IPS-18c (cell line): ENCODE measurements around the gene ZEB2.

Source experiments
- H3K4me3 ChIP-seq: 2 replicates; pipeline ENCODE4 v1.7.0; 2013; ENCODE audit warnings: low read depth, mild to moderate bottlenecking, low read length, moderate library complexity; ENCODE audit not compliant: insufficient read depth
- H3K9me3 ChIP-seq: one replicate; pipeline ENCODE4 v1.6.1; 2013; ENCODE audit warnings: mild to moderate bottlenecking, low read length, moderate library complexity; ENCODE audit not compliant: control insufficient read depth, insufficient read depth

Gene ZEB2

DNA sequence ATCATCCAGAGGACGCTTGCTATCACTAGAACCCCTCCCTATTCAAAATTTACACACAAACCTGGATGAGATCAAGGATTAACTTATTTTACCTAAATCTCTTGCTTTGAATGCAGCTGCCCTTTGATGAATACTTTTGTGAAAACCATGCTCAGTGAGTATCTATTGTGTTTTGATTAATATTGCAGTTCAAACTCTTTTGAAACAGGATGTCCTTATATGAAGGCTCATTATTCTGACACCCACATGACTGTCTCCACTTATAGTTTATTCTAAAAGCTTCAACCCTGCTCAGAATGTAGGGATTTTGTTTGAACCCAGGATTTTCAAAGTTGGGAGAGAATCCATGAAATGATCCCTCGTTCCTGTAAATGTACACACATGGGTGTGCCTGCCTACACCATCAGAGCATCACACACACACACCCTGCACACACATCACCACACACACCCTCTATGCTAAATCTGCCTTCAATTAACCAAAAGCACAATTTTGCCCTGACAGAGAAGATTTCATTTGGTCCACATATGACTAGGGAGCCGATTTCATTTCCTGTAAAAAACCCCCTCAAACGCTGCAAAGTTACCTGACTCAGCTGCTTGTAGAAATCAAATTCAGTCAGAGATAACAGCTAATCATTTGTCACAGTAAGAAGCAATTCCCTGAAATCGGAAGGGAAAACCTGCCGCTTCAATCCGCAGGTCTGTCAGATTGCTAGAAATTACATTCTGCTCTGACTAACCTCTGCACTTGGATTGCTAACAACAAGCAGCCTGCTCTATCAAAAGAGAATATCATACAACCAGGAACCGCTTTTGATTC, 65.2 kb downstream of the ZEB2 start:
- Histone ChIP-seq H3K9me3 (no peaks in the 10 kb centered on the region), H3K4me3 (no peak overlapping the region)

DNA sequence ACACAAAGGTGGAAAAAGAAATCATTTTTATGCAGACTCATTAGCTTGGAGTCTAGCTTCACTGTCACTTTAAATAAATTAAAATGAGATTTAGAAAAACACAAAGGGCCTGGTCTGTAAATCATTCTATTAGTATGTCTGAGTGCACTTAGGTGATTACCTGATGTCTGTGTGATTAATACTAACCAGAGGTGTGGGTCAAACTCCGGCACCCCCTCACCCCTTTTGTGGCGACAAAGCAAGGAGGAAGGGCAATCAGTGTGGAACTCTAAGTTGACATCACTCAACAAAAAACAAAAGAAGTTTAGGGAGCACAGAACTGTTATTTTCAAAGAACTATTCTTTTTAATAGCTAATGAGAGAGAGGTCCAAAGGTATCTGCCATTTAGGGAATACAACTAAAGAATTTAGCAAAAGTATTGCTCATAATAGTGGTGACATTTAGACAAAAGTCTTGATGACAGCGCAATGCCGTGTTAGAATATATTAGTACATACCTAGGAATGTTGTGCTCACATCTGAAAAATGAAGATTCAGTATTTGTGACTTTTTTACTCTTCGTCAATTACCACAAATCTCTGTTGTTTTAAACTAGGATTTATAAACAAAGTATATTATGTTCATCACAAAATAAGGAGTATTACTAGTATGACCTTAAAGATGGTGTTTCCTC, 66.3 kb downstream of the ZEB2 start:
- Histone ChIP-seq H3K9me3 (no peaks in the 10 kb centered on the region), H3K4me3 (no peak overlapping the region)

DNA sequence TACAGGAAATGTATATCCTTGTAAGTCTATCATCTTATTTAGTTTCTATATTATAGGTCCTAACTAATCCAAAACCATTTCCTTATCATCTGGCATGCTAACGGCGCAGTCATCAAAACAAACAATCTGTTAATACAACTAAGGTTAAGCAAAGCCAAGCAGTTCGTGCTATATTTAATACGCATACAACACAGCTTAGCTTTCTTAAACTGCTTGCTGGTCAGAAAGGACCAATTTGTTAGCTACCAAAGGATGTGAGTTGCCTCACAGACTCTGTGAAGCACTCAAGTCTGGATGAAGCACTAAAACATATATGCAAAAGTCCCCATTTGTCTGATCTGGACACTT, 67.0 kb downstream of the ZEB2 start:
- Histone ChIP-seq H3K4me3 (no peak overlapping the region), H3K9me3 (no peaks in the 10 kb centered on the region)

DNA sequence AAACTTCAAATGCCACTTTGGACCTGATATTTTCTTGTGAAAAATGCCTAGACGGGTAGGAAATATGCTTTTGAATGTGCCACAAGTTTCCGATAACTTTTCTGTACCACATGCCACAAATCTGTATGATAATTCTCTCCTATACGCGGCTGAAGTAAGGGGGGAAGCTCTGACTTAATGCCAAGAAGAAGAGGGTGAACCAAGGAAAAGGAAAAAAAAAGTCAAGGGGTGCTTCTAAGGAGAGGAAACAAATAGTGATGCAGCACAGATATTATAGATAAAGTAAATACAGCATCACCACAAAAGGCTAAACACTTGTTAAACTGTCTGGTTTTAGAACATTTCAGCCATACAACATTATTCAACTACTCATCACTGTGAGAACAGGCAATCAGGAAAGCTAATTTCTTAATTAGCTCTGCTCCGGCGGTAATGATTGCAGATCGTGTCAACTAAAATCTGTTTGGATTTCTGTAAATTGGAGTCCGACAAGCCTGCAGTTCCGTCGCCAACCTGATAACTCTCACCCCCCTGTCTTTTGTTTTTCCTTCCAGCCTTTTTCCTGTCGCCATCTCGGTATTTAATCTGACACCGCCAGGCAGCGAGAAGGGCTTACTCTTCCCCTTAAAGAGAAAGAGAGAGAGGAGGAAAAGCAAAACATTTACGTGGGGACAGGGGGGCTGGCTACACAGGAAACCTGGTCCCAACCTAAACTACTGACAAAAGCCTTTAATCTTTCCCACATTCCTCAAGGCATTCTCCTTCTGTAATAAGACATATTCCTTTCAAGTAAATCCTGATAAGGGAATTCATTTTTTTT, 67.5 kb downstream of the ZEB2 start:
- Histone ChIP-seq H3K9me3 (no peaks in the 10 kb centered on the region), H3K4me3 (no peak overlapping the region)

DNA sequence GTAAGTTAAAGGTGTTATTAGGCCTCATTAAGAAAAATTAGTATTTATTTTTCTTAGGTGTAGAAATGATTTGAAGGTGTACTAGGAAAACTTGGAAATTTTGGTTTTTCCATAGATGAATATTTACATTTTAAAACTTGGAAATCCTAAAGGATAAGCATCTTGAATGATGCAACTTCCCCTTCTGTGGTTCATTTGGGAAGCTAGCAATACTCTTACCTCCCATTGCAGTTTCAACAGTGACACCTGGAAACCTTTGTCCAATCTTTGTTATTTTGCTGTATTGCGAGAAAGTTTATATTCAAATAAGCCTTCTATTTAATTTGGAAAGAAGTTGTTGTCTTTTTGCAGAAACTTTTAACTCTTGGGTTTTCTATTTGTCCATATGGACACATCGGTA, 68.5 kb downstream of the ZEB2 start:
- H3K9me3 ChIP-seq: no peaks in the 10 kb centered on the region
- H3K4me3 ChIP-seq: no peak overlapping the region

DNA sequence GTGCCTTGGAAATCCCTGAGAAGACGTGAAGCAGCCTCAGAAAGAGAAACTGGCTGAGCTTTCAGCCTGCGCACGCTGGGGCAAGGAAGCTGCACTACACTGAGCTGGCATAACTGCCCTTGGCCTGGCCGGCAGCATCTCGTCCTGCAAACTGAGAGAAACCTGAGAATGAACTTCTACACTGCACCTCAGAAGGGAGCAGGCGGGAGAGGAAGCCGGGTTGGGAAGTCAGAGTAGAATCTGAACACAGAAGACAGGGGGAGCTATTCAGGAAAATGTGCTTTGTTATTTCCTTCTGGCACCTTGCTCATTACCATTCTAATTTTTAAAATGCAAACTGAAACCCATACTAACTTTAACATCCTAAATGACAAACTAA, 70.9 kb downstream of the ZEB2 start:
- no peak overlapping the region for H3K4me3 ChIP-seq
- no peaks in the 10 kb centered on the region for H3K9me3 ChIP-seq

DNA sequence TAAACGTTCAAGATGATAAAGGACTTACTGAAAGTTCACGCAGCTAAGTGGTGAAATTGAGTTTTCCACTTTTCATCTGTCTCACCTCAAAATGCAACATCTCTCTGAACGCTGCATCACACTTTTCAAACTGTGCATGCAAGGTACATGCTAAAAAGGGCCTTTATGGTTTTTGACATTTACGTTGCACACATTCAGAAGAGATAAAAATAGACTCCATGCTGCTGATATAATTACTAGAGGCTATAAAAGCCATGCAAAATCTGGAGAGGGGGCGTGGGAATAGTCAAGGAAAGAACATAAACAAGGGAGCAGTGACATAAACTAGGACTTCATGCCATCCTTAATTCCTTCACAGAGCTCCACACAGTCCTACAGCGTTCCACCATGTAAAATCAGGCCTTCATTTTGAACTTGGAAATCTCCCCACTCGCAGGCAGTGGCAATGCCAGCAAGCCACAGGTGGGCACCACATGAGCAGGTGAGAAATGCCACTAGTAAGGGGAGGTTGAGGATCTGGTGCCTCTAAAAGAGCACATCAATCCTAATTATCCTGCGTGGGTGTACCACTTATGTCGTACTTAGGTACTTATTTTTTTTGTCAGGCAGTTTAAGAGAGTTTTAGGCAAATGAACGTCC, 71.4 kb downstream of the ZEB2 start:
- H3K9me3 ChIP-seq: no peaks in the 10 kb centered on the region
- H3K4me3 ChIP-seq: no peak overlapping the region

DNA sequence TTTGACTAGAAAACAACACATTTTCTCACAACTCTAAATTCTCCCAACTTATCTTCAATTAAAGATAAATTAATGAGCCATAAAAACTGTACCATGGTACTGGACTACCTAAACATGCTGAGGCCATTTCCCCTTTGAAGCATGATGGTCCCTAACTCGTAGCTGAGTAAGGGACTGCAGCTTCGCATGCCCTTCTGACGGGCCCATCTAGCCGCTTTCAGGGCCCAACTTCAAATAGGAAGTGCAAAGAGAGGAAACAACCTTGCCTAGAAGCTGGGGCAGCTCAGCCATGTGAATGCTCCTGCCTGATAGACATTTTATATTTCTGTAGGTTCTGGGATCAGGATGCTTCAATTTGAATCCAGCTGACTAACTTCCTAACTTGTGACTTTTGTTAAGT, 72.4 kb downstream of the ZEB2 start:
- Histone ChIP-seq H3K9me3 (no peaks in the 10 kb centered on the region), H3K4me3 (no peak overlapping the region)

DNA sequence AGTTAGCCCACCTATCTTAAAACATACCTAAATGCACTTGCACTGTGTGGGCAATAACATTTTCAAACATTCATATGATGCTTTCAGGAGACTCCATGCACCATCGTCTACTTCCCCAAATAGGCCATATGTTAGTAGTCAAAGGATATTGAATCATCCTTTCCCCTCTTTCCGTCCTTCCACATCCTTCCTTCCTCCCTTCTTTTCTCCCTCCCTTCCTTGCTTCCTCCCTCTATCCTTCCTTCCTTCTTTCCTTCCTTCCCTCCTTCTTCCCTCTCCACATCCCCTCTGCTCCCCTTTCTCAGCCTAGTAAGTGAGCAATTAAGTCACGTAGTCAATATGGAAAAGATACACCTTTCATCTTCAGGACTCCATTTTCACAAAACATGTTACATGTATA, 73.8 kb downstream of the ZEB2 start:
- no peak overlapping the region for H3K4me3 ChIP-seq
- no peaks in the 10 kb centered on the region for H3K9me3 ChIP-seq

DNA sequence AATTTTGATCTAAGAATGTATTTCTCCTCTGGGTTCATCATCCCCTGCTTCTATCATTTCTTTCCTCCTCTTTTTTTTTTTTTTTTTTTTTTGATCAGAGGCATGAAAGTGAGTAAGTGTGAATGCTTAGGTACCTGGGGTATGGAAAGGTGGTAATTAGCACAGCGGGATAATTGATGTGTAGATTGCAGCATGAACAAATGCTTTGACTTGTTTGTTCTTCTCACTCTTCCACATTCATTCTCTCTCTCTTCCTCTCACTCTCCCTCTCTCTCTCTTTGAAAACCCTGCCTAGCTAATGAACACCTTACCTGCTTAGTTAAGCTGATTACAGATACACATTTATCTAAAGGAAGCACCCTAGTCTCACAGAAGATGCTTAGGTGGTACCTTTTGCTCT, 74.7 kb downstream of the ZEB2 start:
- H3K9me3 ChIP-seq: no peaks in the 10 kb centered on the region
- no peak overlapping the region for H3K4me3 ChIP-seq

DNA sequence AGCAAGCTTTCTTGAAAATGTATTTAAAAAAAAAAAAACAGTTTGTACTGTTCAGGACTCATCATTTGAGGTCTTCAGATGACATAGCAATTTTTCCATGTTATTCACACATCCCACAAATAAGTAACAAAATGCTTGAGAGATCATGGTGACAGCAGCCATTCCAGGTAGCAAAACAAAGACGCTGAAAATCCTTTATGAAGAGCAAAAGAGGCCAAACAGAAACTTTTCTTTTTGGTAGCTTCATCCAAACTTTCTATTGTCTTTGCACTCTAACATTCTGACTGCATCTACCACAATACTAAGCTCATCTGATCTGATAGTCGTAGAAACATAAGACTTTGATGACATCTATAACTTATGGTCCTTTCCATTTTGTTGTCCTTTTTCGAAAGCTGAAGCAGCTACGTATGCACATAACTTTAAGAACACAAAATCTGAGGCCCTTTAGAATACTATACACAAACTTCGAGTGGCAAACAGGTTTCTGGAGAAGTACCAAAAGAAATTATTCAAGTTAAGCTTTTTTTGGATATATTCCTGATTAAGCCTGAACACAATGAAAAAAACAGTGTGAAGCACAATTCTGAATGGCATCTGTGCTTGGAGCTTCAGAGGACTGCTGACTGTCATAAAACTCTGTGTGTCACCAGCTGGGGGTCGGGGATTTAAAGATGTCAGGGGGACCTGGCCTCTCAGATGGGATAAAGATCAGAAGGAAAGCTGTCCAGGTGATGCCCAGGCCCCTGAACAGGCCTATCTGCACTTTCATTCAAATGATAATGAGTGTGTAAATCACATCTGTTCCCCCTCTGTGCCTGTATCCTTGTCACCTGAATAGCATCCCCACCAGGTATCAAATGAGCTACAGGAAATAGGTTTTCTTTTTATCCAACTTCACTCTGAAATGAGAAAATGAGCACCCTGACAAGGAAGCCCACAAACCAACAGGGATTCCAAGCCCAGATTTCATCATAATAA, 75.8 kb downstream of the ZEB2 start:
- no peak overlapping the region for H3K4me3 ChIP-seq
- H3K9me3 ChIP-seq: no peaks in the 10 kb centered on the region

DNA sequence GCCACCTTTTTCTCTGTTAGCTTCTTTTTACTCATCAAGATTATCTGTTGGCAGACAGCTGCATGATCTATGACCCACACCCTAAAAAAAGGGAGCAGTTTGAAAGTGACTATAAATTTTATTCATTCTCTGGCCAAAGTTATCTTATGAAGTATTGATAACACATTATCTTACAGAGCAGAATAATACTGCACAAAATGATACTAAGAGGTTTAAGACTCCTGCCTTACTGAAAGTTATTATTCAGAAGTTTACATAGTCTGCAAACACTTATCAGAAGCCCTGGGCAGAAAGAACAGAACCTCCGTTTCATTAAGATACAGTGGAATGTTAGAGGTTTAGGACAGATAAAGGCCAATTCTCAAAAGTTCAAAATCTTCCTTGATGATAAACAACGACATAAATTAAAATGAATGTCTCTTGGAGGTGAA, 78.2 kb downstream of the ZEB2 start:
- H3K4me3 ChIP-seq: no peak overlapping the region
- no peaks in the 10 kb centered on the region for H3K9me3 ChIP-seq

DNA sequence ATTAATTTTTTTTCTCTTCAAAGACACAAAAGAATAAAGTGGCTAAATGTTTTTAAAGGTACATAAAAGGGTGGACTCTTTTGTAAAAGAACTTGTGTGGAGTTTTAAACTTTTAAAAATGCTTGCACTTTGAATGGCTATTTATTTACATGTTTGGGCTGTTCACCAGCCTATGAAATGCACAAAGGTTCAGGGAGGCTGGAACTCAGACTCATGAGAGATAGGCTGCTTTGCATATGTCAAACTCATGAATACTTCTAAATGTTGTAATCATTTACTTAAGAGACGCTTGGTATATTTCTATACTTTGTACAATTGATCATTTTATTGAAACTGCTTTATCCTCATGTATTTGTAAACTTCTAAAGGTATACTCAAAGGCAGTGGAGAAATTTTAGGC, 79.9 kb downstream of the ZEB2 start:
- Histone ChIP-seq H3K4me3 (no peak overlapping the region), H3K9me3 (no peaks in the 10 kb centered on the region)

DNA sequence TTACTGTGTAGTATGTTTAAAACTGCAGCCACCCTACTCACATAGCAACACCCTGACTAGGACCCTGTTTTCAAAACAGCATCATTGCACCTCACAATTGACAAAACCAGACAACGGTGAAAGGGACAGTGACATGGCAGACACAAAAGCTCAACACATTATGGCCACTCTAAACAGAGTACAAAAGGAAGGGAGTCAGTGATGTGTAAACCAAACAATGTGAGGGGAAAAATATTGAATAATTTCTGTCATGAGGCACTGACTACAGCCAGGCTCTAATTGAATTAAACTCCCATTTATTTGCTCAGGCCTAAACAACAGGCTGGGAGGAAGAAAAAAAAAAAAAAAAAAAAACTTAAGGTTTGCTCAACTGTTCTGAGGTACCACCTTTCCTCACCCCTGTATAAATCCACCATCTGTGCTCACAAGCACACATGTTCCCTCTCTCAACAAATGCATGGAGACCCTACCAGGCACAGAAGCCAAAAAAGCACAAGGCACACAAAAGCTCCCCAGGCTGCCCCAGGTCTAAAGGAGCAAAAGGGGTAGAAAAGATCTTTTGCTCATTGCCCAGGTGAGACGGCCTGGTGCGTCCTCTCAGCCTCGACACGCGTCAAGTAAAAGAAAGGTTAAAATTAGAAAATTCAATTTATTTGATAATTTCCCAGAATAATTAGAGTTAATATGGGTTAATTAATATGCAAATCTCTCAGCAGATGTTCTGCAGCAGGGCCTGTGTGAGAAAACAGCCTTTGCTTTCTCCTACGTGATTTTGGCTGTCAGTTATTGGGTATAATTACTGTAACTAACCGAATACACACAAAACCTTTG, 80.9 kb downstream of the ZEB2 start:
- Histone ChIP-seq H3K4me3 (no peak overlapping the region), H3K9me3 (no peaks in the 10 kb centered on the region)

DNA sequence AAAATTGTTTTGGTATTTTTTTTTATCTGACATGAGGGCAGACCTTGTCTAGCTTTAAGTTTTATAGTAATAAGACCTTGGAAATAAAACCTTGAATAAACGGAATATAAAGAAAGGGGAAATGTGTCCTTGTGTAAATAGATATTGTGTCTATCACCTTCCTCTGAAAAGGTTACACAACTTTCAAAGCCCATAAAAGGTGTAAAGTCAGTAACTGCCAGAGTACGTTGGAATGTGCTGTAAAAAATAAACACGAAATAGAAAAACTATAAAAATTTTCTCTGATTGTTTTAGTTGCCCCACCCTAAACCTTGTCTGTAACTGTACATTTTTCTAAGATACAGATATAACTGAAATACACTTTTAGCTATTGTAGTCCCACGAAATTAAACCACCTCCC, 82.3 kb downstream of the ZEB2 start:
- H3K9me3 ChIP-seq: no peaks in the 10 kb centered on the region
- H3K4me3 ChIP-seq: no peak overlapping the region
